HEK293T (cell line): ENCODE measurements around the gene TRIP4.
"Not testable (repeated sequence)": the region's sequence is repeated elsewhere in the genome, so short reads cannot be mapped to it uniquely, and the experiment has no call there.

Experiments
- CTCF ChIA-PET: fragments of 350-600 bp; formaldehyde crosslinking; extraction: SDS; loops from one replicate; lab custom pipeline; 2021; ENCODE audit warnings: antibody characterized with exemption, inconsistent platforms; lab: Yijun Ruan, JAX
- POLR2A ChIA-PET: fragments of 350-600 bp; formaldehyde crosslinking; extraction: SDS; loops from one replicate; lab custom pipeline; 2020; ENCODE audit warnings: antibody characterized with exemption, inconsistent platforms; lab: Yijun Ruan, JAX
- DNase-seq: peaks from one replicate; pipeline ENCODE4 v3.0.0; 2012; ENCODE audit warnings: mixed read lengths; ENCODE audit errors: extremely low spot score
- ARNT ChIP-seq: fragments of 450-650 bp; IDR thresholded peaks from 2 replicates; pipeline ENCODE4 v1.6.1; 2017; ENCODE audit warnings: mild to moderate bottlenecking
- BHLHE40 ChIP-seq: fragments of 450-650 bp; IDR thresholded peaks from 2 replicates; pipeline ENCODE4 v1.6.1; 2016; ENCODE audit warnings: mild to moderate bottlenecking, moderate library complexity, borderline replicate concordance
- CTBP1 ChIP-seq: fragments of 450-650 bp; IDR thresholded peaks from 2 replicates; pipeline ENCODE4 v1.6.1; 2016; ENCODE audit warnings: borderline replicate concordance
- ELF4 ChIP-seq: fragments of 450-650 bp; IDR thresholded peaks from 2 replicates; pipeline ENCODE4 v1.6.1; 2017; ENCODE audit warnings: antibody characterized with exemption
- FOXA1 ChIP-seq: fragments of 450-650 bp; IDR thresholded peaks from 2 replicates; pipeline ENCODE4 v1.6.1; 2016; ENCODE audit warnings: mild to moderate bottlenecking
- FOXK2 ChIP-seq: fragments of 450-650 bp; IDR thresholded peaks from 2 replicates; pipeline ENCODE4 v1.6.1; 2016; ENCODE audit warnings: mild to moderate bottlenecking
- FOXM1 ChIP-seq: fragments of 450-650 bp; IDR thresholded peaks from 2 replicates; pipeline ENCODE4 v1.6.1; 2017; ENCODE audit warnings: mild to moderate bottlenecking, borderline replicate concordance
- HDGF ChIP-seq: fragments of 450-650 bp; IDR thresholded peaks from 2 replicates; pipeline ENCODE4 v1.6.1; 2017; ENCODE audit warnings: antibody characterized with exemption, borderline replicate concordance
- L3MBTL2 ChIP-seq: fragments of 450-650 bp; conservative IDR thresholded peaks from 2 replicates; pipeline ENCODE4 v1.6.1; 2016; ENCODE audit warnings: mild to moderate bottlenecking
- LEF1 ChIP-seq: fragments of 450-650 bp; IDR thresholded peaks from 2 replicates; pipeline ENCODE4 v1.6.1; 2017; ENCODE audit warnings: mild to moderate bottlenecking, borderline replicate concordance
- NFRKB ChIP-seq: fragments of 450-650 bp; IDR thresholded peaks from 2 replicates; pipeline ENCODE4 v1.6.1; 2016; ENCODE audit warnings: mild to moderate bottlenecking, moderate library complexity
- PKNOX1 ChIP-seq: fragments of 450-650 bp; IDR thresholded peaks from 2 replicates; pipeline ENCODE4 v1.6.1; 2016
- SP1 ChIP-seq: fragments of 450-650 bp; IDR thresholded peaks from 2 replicates; pipeline ENCODE4 v1.6.1; 2017
- SUZ12 ChIP-seq: fragments of 450-650 bp; IDR thresholded peaks from 2 replicates; pipeline ENCODE4 v1.6.1; 2016; ENCODE audit warnings: mild to moderate bottlenecking
- TARDBP ChIP-seq: fragments of 450-650 bp; IDR thresholded peaks from 2 replicates; pipeline ENCODE4 v1.6.1; 2016
- ZNF384 ChIP-seq: fragments of 450-650 bp; IDR thresholded peaks from 2 replicates; pipeline ENCODE4 v1.6.1; 2016

The TRIP4 gene

GRCh38 chr15:64381000-64381751 lies 6.5 kb upstream of the TRIP4 start, which contains the start of gene PCLAF:
PCLAF (minus strand) TSS chr15:64381441; CDS start chr15:64381371, 70 bp downstream.
- ChIA-PET POLR2A (interaction anchor here (0.5 to 1.3 kb wide), 4 partner anchors 16 to 79 kb away, joined by 3 read pairs; partner anchors contain the start of gene ZNF609), CTCF (interaction anchor here (0.9 kb wide), 1 partner anchor 22 kb away, joined by 3 read pairs; no protein-coding TSS in a partner anchor)
- peak; percentile 82 for DNase-seq
- TF ChIP-seq PKNOX1 (peak; percentile 98), L3MBTL2 (peak; percentile 84), FOXK2 (no peak)

- POLR2A ChIA-PET, result no interaction called here
- TF ChIP-seq ARNT (no peak), HDGF (no peak), PKNOX1 (no peak), SUZ12 (no peak), TARDBP (no peak), LEF1 (no peak)
- CTCF ChIA-PET, result no interaction called here
- DNase-seq, result no peak
Measured at GRCh38 chr15:64383760-64384159, 3.9 kb upstream of the TRIP4 start.

- no peak for TF ChIP-seq FOXK2
- TF ChIP-seq HDGF, result no peak
- TF ChIP-seq LEF1, result no peak
- TF ChIP-seq CTBP1, result no peak
- no peak for TF ChIP-seq NFRKB
- no peak for TF ChIP-seq SUZ12
- no peak for TF ChIP-seq PKNOX1
- ChIA-PET CTCF (no interaction called here), POLR2A (interaction anchor here (2.2 kb wide), 1 partner anchor 223 kb away, joined by 7 read pairs; the partner anchor contains the start of gene PPIB)
- no peak for DNase-seq
Measured at GRCh38 chr15:64386291-64386690, 1.3 kb upstream of the TRIP4 start.

GRCh38 chr15:64389036-64389435 lies 1.4 kb downstream of the TRIP4 start:
- DNase-seq, result no peak
- no peak for TF ChIP-seq LEF1
- TF ChIP-seq FOXA1, result no peak
- no peak for TF ChIP-seq HDGF
- TF ChIP-seq CTBP1, result no peak
- no peak for TF ChIP-seq FOXK2
- TF ChIP-seq BHLHE40, result no peak
- no peak for TF ChIP-seq ZNF384
- no peak for TF ChIP-seq ELF4
- TF ChIP-seq TARDBP, result no peak
- TF ChIP-seq NFRKB, result no peak
- no peak for TF ChIP-seq SUZ12
- no peak for TF ChIP-seq SP1
- TF ChIP-seq ARNT, result no peak
- CTCF ChIA-PET, result no interaction called here
- POLR2A ChIA-PET, result no interaction called here

GRCh38 chr15:64392471-64392870 lies 4.8 kb downstream of the TRIP4 start:
- POLR2A ChIA-PET, DNase-seq, CTCF ChIA-PET: not testable (repeated sequence)

GRCh38 chr15:64396789-64397188 lies 9.2 kb downstream of the TRIP4 start:
- ChIA-PET CTCF (interaction anchor here (0.7 kb wide), 2 partner anchors 497 to 1743 kb away, joined by 3 read pairs; no protein-coding TSS in a partner anchor), POLR2A (interaction anchor here (1.0 to 1.3 kb wide), 2 partner anchors 9 to 16 kb away, joined by 3 to 4 read pairs; partner anchors contain the start of genes PCLAF and TRIP4)
- DNase-seq, result no peak
- TF ChIP-seq LEF1 (no peak), ARNT (no peak)

GRCh38 chr15:64398575-64398974 lies 10.9 kb downstream of the TRIP4 start:
- no peak for DNase-seq
- TF ChIP-seq ARNT (no peak), FOXM1 (no peak), L3MBTL2 (no peak)
- ChIA-PET CTCF (no interaction called here), POLR2A (interaction anchor here (0.6 to 1.0 kb wide), 3 partner anchors 11 to 17 kb away, joined by 3 read pairs; partner anchors contain the start of genes PCLAF and TRIP4)
